Fibroblast of lung (primary cell): Measurements from ENCODE around the gene HERC3. TPM values are rescaled to one million over a fixed set of nuclear protein-coding genes. Genes with fewer than 3 reads are reported as not detected.

ENCODE experiments used
- DNase-seq, 2 donors: peaks; one replicate each; pipeline versions ENCODE4 v3.0.0 to v3.0.0-alpha.2; 2010; ENCODE audit warnings: low read depth in 2 of 2
- H2AFZ ChIP-seq: 2 replicates; pipeline ENCODE4 v1.5.1; 2012; ENCODE audit warnings: low read length, control low read depth, inconsistent platforms
- H3K27ac ChIP-seq: 2 replicates; pipeline ENCODE4 v1.5.1; 2011; ENCODE audit warnings: low read length, control low read depth; ENCODE audit not compliant: insufficient read depth
- H3K27me3 ChIP-seq: 2 replicates; pipeline ENCODE4 v1.5.1; 2011; ENCODE audit warnings: mild to moderate bottlenecking, low read length; ENCODE audit not compliant: control insufficient read depth, insufficient read depth
- H3K36me3 ChIP-seq: 2 replicates; pipeline ENCODE4 v1.5.1; 2011; ENCODE audit warnings: low read length; ENCODE audit not compliant: control insufficient read depth, insufficient read depth
- H3K4me1 ChIP-seq: 2 replicates; pipeline ENCODE4 v1.5.1; 2011; ENCODE audit warnings: low read length; ENCODE audit not compliant: control insufficient read depth, insufficient read depth; ENCODE audit errors: extremely low read depth
- H3K4me2 ChIP-seq: 2 replicates; pipeline ENCODE4 v1.5.1; 2011; ENCODE audit warnings: low read length, control low read depth; ENCODE audit not compliant: insufficient read depth; ENCODE audit errors: extremely low read depth
- H3K4me3 ChIP-seq, 4 experiments: fragments of 200-600 bp in 1 of 4; sonication (generic) in 1 of 4; replicated peaks in 1 of 4; 2 replicates each; pipeline ENCODE4 v1.5.1; 2011 to 2016; ENCODE audit warnings: low read length in 4 of 4, low read depth in 3 of 4, mild to moderate bottlenecking in 3 of 4, control low read depth in 2 of 4, inconsistent platforms in 1 of 4, mixed read lengths in 1 of 4; ENCODE audit not compliant: insufficient read depth in 1 of 4; ENCODE audit errors: control extremely low read depth in 1 of 4
- H3K79me2 ChIP-seq: 2 replicates; pipeline ENCODE4 v1.5.1; 2012; ENCODE audit warnings: mild to moderate bottlenecking, low read length, inconsistent platforms; ENCODE audit not compliant: control insufficient read depth, insufficient read depth
- H3K9ac ChIP-seq: 2 replicates; pipeline ENCODE4 v1.5.1; 2011; ENCODE audit warnings: mild to moderate bottlenecking, low read length, control low read depth; ENCODE audit not compliant: insufficient read depth
- H3K9me3 ChIP-seq: 2 replicates; pipeline ENCODE4 v1.5.1; 2012; ENCODE audit warnings: low read depth, low read length; ENCODE audit not compliant: control insufficient read depth, insufficient read depth
- H4K20me1 ChIP-seq: 2 replicates; pipeline ENCODE4 v1.5.1; 2011; ENCODE audit warnings: low read length; ENCODE audit not compliant: control insufficient read depth, insufficient read depth; ENCODE audit errors: extremely low read depth
- CTCF ChIP-seq, 2 donors: IDR thresholded peaks in 1 of 2; conservative IDR thresholded peaks in 1 of 2; 1 replicate in 1 of 2; 2 replicates in 1 of 2; pipeline ENCODE4 v1.5.1; 2011 to 2012; ENCODE audit warnings: low read length in 2 of 2, control low read depth in 1 of 2, inconsistent platforms in 1 of 2, low read depth in 1 of 2, mild to moderate bottlenecking in 1 of 2
- EZH2 ChIP-seq: IDR thresholded peaks from 2 replicates; pipeline ENCODE4 v1.5.1; 2012; ENCODE audit warnings: low read length, control low read depth, mild to moderate bottlenecking; ENCODE audit errors: missing control alignments
- polyA plus RNA-seq, 2 donors: library from polyadenylated mRNA; depleted of rRNA in 1 of 2; stranded (reverse) in 1 of 2; unstranded in 1 of 2; fragments of >200 nt; gene quantifications; 2 replicates each; pipeline ENCODE4 v1.2.1, GENCODE V29; 2011 to 2012; ENCODE audit warnings: missing spikeins in 1 of 2
- total RNA-seq: library from RNA; depleted of rRNA; stranded (reverse); fragments of >200 nt; gene quantifications from 2 replicates; pipeline ENCODE4 v1.2.1, GENCODE V29; 2014

HERC3 gene
- total and polyA plus RNA-seq, 2 donors (not counting 1 experiment from before 2014, with no cell fraction given), result 24.5 to 27.6 TPM

GRCh38 chr4:88745581-88746163, 153.4 kb downstream of the HERC3 start:
- H3K27ac ChIP-seq, result no peak overlapping the region
- H4K20me1 ChIP-seq, result no peaks in the 10 kb centered on the region
- H3K36me3 ChIP-seq, result peaks cover 3% of the 10 kb centered on the region
- no peaks in the 10 kb centered on the region for H3K79me2 ChIP-seq
- H3K9ac ChIP-seq, result no peak overlapping the region
- H3K9me3 ChIP-seq, result no peaks in the 10 kb centered on the region
- no peak overlapping the region for H2AFZ ChIP-seq
- no peak for DNase-seq
- TF ChIP-seq CTCF (conservative IDR thresholded peaks at IDR 0.05 in 1 of 2, IDR thresholded peaks at IDR 0.05 in 1 of 2; ENCODE audit: low read depth in 1 of 2, low read length in 2 of 2), result no peak
- TF ChIP-seq EZH2, result no peak
- H3K4me2 ChIP-seq, result no peak overlapping the region
- H3K4me3 ChIP-seq, result no peak overlapping the region
- no peaks in the 10 kb centered on the region for H3K4me1 ChIP-seq
- H3K27me3 ChIP-seq, result no peaks in the 10 kb centered on the region

GRCh38 chr4:88746206-88746605, 153.9 kb downstream of the HERC3 start:
- H4K20me1 ChIP-seq, result no peaks in the 10 kb centered on the region
- TF ChIP-seq CTCF (conservative IDR thresholded peaks at IDR 0.05 in 1 of 2, IDR thresholded peaks at IDR 0.05 in 1 of 2; ENCODE audit: low read depth in 1 of 2, low read length in 2 of 2) (no peak), EZH2 (no peak)
- H3K27me3 ChIP-seq, result no peaks in the 10 kb centered on the region
- H2AFZ ChIP-seq, result no peak overlapping the region
- peak in 1 of 2 donors; percentile 37 for DNase-seq
- H3K9me3 ChIP-seq, result no peaks in the 10 kb centered on the region
- no peak overlapping the region for H3K27ac ChIP-seq
- H3K4me2 ChIP-seq, result no peak overlapping the region
- peaks cover 3% of the 10 kb centered on the region for H3K36me3 ChIP-seq
- no peak overlapping the region for H3K9ac ChIP-seq
- no peaks in the 10 kb centered on the region for H3K4me1 ChIP-seq
- H3K4me3 ChIP-seq, result no peak overlapping the region
- H3K79me2 ChIP-seq, result no peaks in the 10 kb centered on the region

- Histone ChIP-seq H3K4me1 (no peaks in the 10 kb centered on the region), H2AFZ (no peak overlapping the region), H3K4me2 (no peak overlapping the region), H3K9ac (no peak overlapping the region), H3K4me3 (no peak overlapping the region), H3K9me3 (no peaks in the 10 kb centered on the region), H3K79me2 (no peaks in the 10 kb centered on the region), H3K36me3 (peaks cover 3% of the 10 kb centered on the region), H3K27ac (no peak overlapping the region), H3K27me3 (no peaks in the 10 kb centered on the region), H4K20me1 (no peaks in the 10 kb centered on the region)
- no peak for TF ChIP-seq CTCF (conservative IDR thresholded peaks at IDR 0.05 in 1 of 2, IDR thresholded peaks at IDR 0.05 in 1 of 2; ENCODE audit: low read depth in 1 of 2, low read length in 2 of 2)
- no peak for TF ChIP-seq EZH2
- DNase-seq, result no peak
Measured at GRCh38 chr4:88747351-88747750, 155.1 kb downstream of the HERC3 start.
